H1 (cell line): ENCODE measurements around the gene ATXN3. TPM values are rescaled to one million over a fixed set of nuclear protein-coding genes. Genes with fewer than 3 reads are reported as not detected.

Experiments used
- CTCF ChIA-PET: fragments of 300-600 bp; sonication (Branson Sonifier 250); formaldehyde crosslinking; loops from one replicate; lab custom pipeline; 2021; ENCODE audit not compliant: partially characterized antibody; lab: Charles Lee
- POLR2A ChIA-PET: fragments of 300-600 bp; sonication (Branson Sonifier 250); formaldehyde crosslinking; loops from one replicate; lab custom pipeline; 2021; ENCODE audit warnings: inconsistent platforms; ENCODE audit not compliant: partially characterized antibody; lab: Charles Lee
- DNase-seq, 2 experiments: peaks; one replicate each; pipeline versions ENCODE4 v3.0.0 to v3.0.0-alpha.2; 2010 to 2022; ENCODE audit warnings: low spot score in 2 of 2, low read depth in 1 of 2, mixed read lengths in 1 of 2
- FAIRE-seq: peaks from 2 replicates; lab custom pipeline; 2011; peaks lifted over from hg19 to GRCh38; lab: Jason Lieb, UNC
- H2AFZ ChIP-seq: 2 replicates; pipeline ENCODE4 v1.8.1; 2012; ENCODE audit warnings: low read length, inconsistent platforms
- H2AK5ac ChIP-seq: 2 replicates; pipeline ENCODE4 v1.6.1; 2013; ENCODE audit warnings: low read depth, low read length
- H2BK120ac ChIP-seq: replicated peaks from 2 replicates; pipeline ENCODE3; 2013; ENCODE audit warnings: low read depth, low read length, inconsistent platforms
- H2BK12ac ChIP-seq: 2 replicates; pipeline ENCODE4 v1.6.1; 2013; ENCODE audit warnings: low read depth, low read length
- H2BK15ac ChIP-seq: 2 replicates; pipeline ENCODE4 v1.6.1; 2013; ENCODE audit warnings: low read length
- H2BK20ac ChIP-seq: 2 replicates; pipeline ENCODE4 v1.6.1; 2013; ENCODE audit warnings: low read length
- H2BK5ac ChIP-seq: 2 replicates; pipeline ENCODE4 v1.6.1; 2013; ENCODE audit warnings: low read depth, low read length
- H3K14ac ChIP-seq: 2 replicates; pipeline ENCODE4 v1.6.1; 2013; ENCODE audit warnings: inconsistent platforms; ENCODE audit not compliant: insufficient read length
- H3K18ac ChIP-seq: 2 replicates; pipeline ENCODE4 v1.6.1; 2013; ENCODE audit warnings: low read length; ENCODE audit errors: extremely low read depth
- H3K23ac ChIP-seq: 2 replicates; pipeline ENCODE4 v1.6.1; 2013; ENCODE audit warnings: inconsistent platforms; ENCODE audit not compliant: insufficient read length
- H3K23me2 ChIP-seq: 2 replicates; pipeline ENCODE4 v1.6.1; 2013; ENCODE audit warnings: low read depth, low read length
- H3K27ac ChIP-seq: 2 replicates; pipeline ENCODE4 v1.6.1; 2011; ENCODE audit warnings: low read depth, low read length, inconsistent platforms
- H3K27me3 ChIP-seq, 4 experiments: replicated peaks in 1 of 4; 1 replicate in 1 of 4; 2 replicates in 3 of 4; pipeline versions ENCODE4 v1.6.1 to v1.8.1; 2011 to 2013; ENCODE audit warnings: low read length in 3 of 4, mild to moderate bottlenecking in 3 of 4, inconsistent platforms in 2 of 4, mixed read lengths in 2 of 4, moderate library complexity in 1 of 4; ENCODE audit not compliant: control insufficient read depth in 3 of 4, insufficient read depth in 3 of 4; ENCODE audit errors: extremely low read depth in 1 of 4
- H3K36me3 ChIP-seq, 4 experiments: 2 replicates each; pipeline versions ENCODE4 v1.6.1 to v1.8.1; 2011 to 2013; ENCODE audit warnings: mild to moderate bottlenecking in 4 of 4, low read length in 3 of 4, moderate library complexity in 2 of 4, control low read depth in 1 of 4, inconsistent platforms in 1 of 4; ENCODE audit not compliant: insufficient read depth in 4 of 4, control insufficient read depth in 2 of 4
- H3K4ac ChIP-seq: replicated peaks from 2 replicates; pipeline ENCODE3; 2013; ENCODE audit warnings: low read length, low read depth, mixed read lengths, inconsistent platforms; ENCODE audit not compliant: insufficient read length
- H3K4me1 ChIP-seq, 4 experiments: replicated peaks in 1 of 4; 1 replicate in 1 of 4; 2 replicates in 3 of 4; pipeline versions ENCODE4 v1.6.1 to v1.8.1; 2011 to 2013; ENCODE audit warnings: low read length in 3 of 4, inconsistent platforms in 2 of 4, mixed read lengths in 1 of 4; ENCODE audit not compliant: insufficient read depth in 4 of 4, control insufficient read depth in 3 of 4
- H3K4me2 ChIP-seq, 2 experiments: 2 replicates each; pipeline versions ENCODE4 v1.6.1 to v1.8.1; 2011 to 2013; ENCODE audit warnings: low read depth in 2 of 2, low read length in 2 of 2, control low read depth in 1 of 2, inconsistent platforms in 1 of 2, mild to moderate bottlenecking in 1 of 2; ENCODE audit not compliant: insufficient read depth in 1 of 2
- H3K4me3 ChIP-seq, 4 experiments: fragments of 200-600, 300-600 bp in 1 of 4; sonication (generic), shearing (Covaris generic), sonication (Bioruptor Twin) in 1 of 4; 2 replicates each; pipeline versions ENCODE4 v1.5.1 to v1.8.1; 2011 to 2016; ENCODE audit warnings: low read length in 4 of 4, low read depth in 3 of 4, control low read depth in 2 of 4, inconsistent platforms in 2 of 4, mild to moderate bottlenecking in 2 of 4, mixed read lengths in 1 of 4, moderate library complexity in 1 of 4; ENCODE audit not compliant: insufficient read depth in 2 of 4; ENCODE audit errors: extremely low read depth in 1 of 4
- H3K56ac ChIP-seq: replicated peaks from 2 replicates; pipeline ENCODE3; 2013; ENCODE audit warnings: low read depth, mild to moderate bottlenecking, mixed read lengths, low read length, inconsistent platforms; ENCODE audit not compliant: insufficient read length
- H3K79me1 ChIP-seq: 2 replicates; pipeline ENCODE4 v1.6.1; 2013; ENCODE audit warnings: low read depth, low read length, control low read depth
- H3K79me2 ChIP-seq, 2 experiments: 2 replicates each; pipeline versions ENCODE4 v1.6.1 to v1.8.1; 2012 to 2013; ENCODE audit warnings: low read length in 2 of 2, mild to moderate bottlenecking in 2 of 2, inconsistent platforms in 1 of 2; ENCODE audit not compliant: insufficient read depth in 2 of 2, control insufficient read depth in 1 of 2
- H3K9ac ChIP-seq, 4 experiments: replicated peaks in 1 of 4; 1 replicate in 1 of 4; 2 replicates in 3 of 4; pipeline versions ENCODE4 v1.6.1 to v1.8.1; 2011 to 2013; ENCODE audit warnings: low read depth in 3 of 4, low read length in 3 of 4, control low read depth in 2 of 4, mild to moderate bottlenecking in 2 of 4, moderate library complexity in 2 of 4, inconsistent platforms in 1 of 4; ENCODE audit errors: extremely low read depth in 1 of 4
- H3K9me3 ChIP-seq, 2 experiments: 2 replicates each; pipeline versions ENCODE4 v1.6.1 to v1.8.1; 2012 to 2013; ENCODE audit warnings: mild to moderate bottlenecking in 2 of 2, moderate library complexity in 2 of 2, control low read depth in 1 of 2, inconsistent platforms in 1 of 2, low read depth in 1 of 2, low read length in 1 of 2, mixed read lengths in 1 of 2; ENCODE audit not compliant: insufficient read depth in 2 of 2
- H4K20me1 ChIP-seq, 2 experiments: replicated peaks in 1 of 2; 2 replicates each; pipeline versions ENCODE3 to v1.8.1; 2011 to 2013; ENCODE audit warnings: inconsistent platforms in 2 of 2, low read length in 2 of 2, mild to moderate bottlenecking in 1 of 2; ENCODE audit not compliant: insufficient read depth in 2 of 2, control insufficient read depth in 1 of 2
- H4K5ac ChIP-seq: 2 replicates; pipeline ENCODE4 v1.6.1; 2013; ENCODE audit warnings: low read length, low read depth, mixed read lengths, inconsistent platforms; ENCODE audit not compliant: insufficient read length
- H4K8ac ChIP-seq: 2 replicates; pipeline ENCODE4 v1.8.0; 2013; ENCODE audit warnings: mild to moderate bottlenecking, moderate library complexity, low read length, inconsistent platforms; ENCODE audit not compliant: insufficient read depth; ENCODE audit errors: extremely low read depth
- H4K91ac ChIP-seq: replicated peaks from 2 replicates; pipeline ENCODE3; 2013; ENCODE audit warnings: low read length, mixed read lengths, inconsistent platforms; ENCODE audit not compliant: insufficient read length
- BCL11A ChIP-seq, 2 experiments: IDR thresholded peaks; one replicate each; pipeline ENCODE4 v1.6.1; 2011; ENCODE audit warnings: low read depth in 2 of 2, low read length in 2 of 2, mild to moderate bottlenecking in 2 of 2
- RBBP5 ChIP-seq: IDR thresholded peaks from 2 replicates; pipeline ENCODE4 v1.7.1; 2012; ENCODE audit warnings: low read depth, mild to moderate bottlenecking, inconsistent platforms, low read length, moderate library complexity, borderline replicate concordance
- whole genome bisulfite sequencing, 2 experiments: shearing (Covaris generic) in 1 of 2; methylation state at CpG; one replicate each; pipeline versions ENCODE4 v1.1.6 to v1.1.7; 2013 to 2015; ENCODE audit warnings: low lambda C conversion rate in 2 of 2, mixed read lengths in 2 of 2, inconsistent platforms in 1 of 2, low coverage in 1 of 2, missing lambda C conversion rate in 1 of 2; ENCODE audit not compliant: insufficient replicate concordance in 2 of 2, insufficient coverage in 1 of 2, insufficient read length in 1 of 2; ENCODE audit errors: extremely low coverage in 1 of 2, missing lambda C conversion rate in 1 of 2; 5-methylcytosine and 5-hydroxymethylcytosine counted together
- polyA plus RNA-seq, 7 experiments: library from polyadenylated mRNA; depleted of rRNA in 3 of 7; stranded (reverse) in 5 of 7; unstranded in 2 of 7; fragments of >200 nt in 5 of 7; fragments of 200-250 nt in 2 of 7; gene quantifications; 1 replicate in 5 of 7; 2 replicates in 1 of 7; 4 replicates in 1 of 7; pipeline versions ENCODE4 v1.2.1 to v1.2.3, GENCODE V29; 2011 to 2013; ENCODE audit warnings: missing spikeins in 2 of 7, mixed read lengths in 2 of 7
- total RNA-seq: library from RNA; stranded (reverse); fragmentation: NEBNext Ultra II Directional; extraction: Animal tissue kit (Norgen Biotek cat#: 25700); gene quantifications from 2 replicates; pipeline ENCODE4 v1.2.1, GENCODE V29; 2021
- TF ChIP-seq, protein P1 (sequence below): IDR thresholded peaks from 2 replicates; pipeline ENCODE4 v1.6.1; 2011; ENCODE audit warnings: low read length, improper control_type of control experiment
- TF ChIP-seq, protein P2 (sequence below): IDR thresholded peaks from 2 replicates; pipeline ENCODE4 v1.6.1; 2012; ENCODE audit warnings: low read length, inconsistent platforms

Gene ATXN3
- total and polyA plus RNA-seq, 2 of the 8 experiments (the other 6 are each of a cell fraction or from before 2014, with no cell fraction given) = 8.8 to 37.2 TPM

DNA sequence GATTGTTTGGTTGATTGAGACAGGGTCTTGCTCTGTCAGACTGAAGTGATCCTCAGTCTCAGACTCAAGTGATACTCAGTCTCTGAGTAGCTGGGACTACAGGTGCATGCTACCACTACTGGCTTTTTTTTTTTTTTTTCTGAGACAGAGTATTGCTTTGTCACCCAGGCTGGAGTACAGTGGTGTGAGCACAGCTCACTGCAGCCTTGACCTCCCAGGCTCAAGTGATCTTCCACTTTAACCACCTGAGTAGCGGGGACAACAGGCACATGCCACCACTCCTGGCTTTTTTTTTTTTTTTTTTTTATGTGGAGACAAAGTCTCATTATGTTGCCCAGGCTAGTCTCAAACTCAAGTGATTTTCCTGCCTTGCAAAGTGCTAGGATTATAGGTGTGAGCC, 47.2 kb upstream of the ATXN3 start:
- Histone ChIP-seq H3K79me2 (no peaks in the 10 kb centered on the region), H3K9ac (no peak overlapping the region), H2AFZ (no peak overlapping the region), H3K14ac (no peak overlapping the region), H2BK12ac (no peak overlapping the region), H4K91ac (no peak overlapping the region), H2BK15ac (no peak overlapping the region), H3K4me1 (no peaks in the 10 kb centered on the region), H4K8ac (no peak overlapping the region), H3K9me3 (no peaks in the 10 kb centered on the region), H3K27me3 (no peaks in the 10 kb centered on the region), H3K27ac (no peak overlapping the region), H2BK5ac (no peak overlapping the region), H2BK120ac (no peak overlapping the region), H3K79me1 (no peaks in the 10 kb centered on the region), H3K4ac (no peak overlapping the region), H4K20me1 (no peaks in the 10 kb centered on the region), H3K36me3 (peaks cover 18 to 56% (median 32%) of the 10 kb centered on the region in 4 experiments), H4K5ac (no peak overlapping the region), H3K23ac (no peak overlapping the region), H3K4me2 (no peak overlapping the region), H2AK5ac (no peak overlapping the region), H3K56ac (no peak overlapping the region), H3K18ac (no peak overlapping the region), H2BK20ac (no peak overlapping the region), H3K23me2 (no peaks in the 10 kb centered on the region), H3K4me3 (no peak overlapping the region)
- 86% methylated on average over 1 of the region's 1 CpG; no CpG with 5 or more reads in 1 of the 2 experiments for WGBS, 2 experiments
- TF ChIP-seq, protein P1, sequence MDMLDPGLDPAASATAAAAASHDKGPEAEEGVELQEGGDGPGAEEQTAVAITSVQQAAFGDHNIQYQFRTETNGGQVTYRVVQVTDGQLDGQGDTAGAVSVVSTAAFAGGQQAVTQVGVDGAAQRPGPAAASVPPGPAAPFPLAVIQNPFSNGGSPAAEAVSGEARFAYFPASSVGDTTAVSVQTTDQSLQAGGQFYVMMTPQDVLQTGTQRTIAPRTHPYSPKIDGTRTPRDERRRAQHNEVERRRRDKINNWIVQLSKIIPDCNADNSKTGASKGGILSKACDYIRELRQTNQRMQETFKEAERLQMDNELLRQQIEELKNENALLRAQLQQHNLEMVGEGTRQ = no peak
- TF ChIP-seq BCL11A (IDR thresholded peaks at IDR 0.05; ENCODE audit: low read depth in 2 of 2, low read length in 2 of 2) (no peak), RBBP5 (no peak)
- TF ChIP-seq, protein P2, sequence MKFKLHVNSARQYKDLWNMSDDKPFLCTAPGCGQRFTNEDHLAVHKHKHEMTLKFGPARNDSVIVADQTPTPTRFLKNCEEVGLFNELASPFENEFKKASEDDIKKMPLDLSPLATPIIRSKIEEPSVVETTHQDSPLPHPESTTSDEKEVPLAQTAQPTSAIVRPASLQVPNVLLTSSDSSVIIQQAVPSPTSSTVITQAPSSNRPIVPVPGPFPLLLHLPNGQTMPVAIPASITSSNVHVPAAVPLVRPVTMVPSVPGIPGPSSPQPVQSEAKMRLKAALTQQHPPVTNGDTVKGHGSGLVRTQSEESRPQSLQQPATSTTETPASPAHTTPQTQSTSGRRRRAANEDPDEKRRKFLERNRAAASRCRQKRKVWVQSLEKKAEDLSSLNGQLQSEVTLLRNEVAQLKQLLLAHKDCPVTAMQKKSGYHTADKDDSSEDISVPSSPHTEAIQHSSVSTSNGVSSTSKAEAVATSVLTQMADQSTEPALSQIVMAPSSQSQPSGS = no peak
- FAIRE-seq (no peak), DNase-seq (no peak)
- POLR2A ChIA-PET = interaction anchor here (1.1 kb wide), 1 partner anchor 32 kb away, joined by 4 read pairs; the partner anchor contains the start of genes CPSF2 and NDUFB1
- CTCF ChIA-PET = interaction anchor here (0.7 to 2.5 kb wide), 4 partner anchors 20 to 199 kb away, joined by 3 to 7 read pairs (median 4); no protein-coding TSS in a partner anchor
